K562 (cell line): ENCODE measurements around the gene ENTPD5. TPM values are rescaled to one million over a fixed set of nuclear protein-coding genes. Genes with fewer than 3 reads are reported as not detected.

ENCODE experiments used
- ATF3 ChIP-seq, 2 experiments: fragments of 450-650 bp in 1 of 2; sonication (generic) in 1 of 2; formaldehyde crosslinking in 1 of 2; IDR thresholded peaks in 1 of 2; conservative IDR thresholded peaks in 1 of 2; 2 replicates each; pipeline versions ENCODE4 v1.6.1 to v1.8.1; 2016 to 2023; ENCODE audit warnings: mild to moderate bottlenecking in 2 of 2, moderate library complexity in 2 of 2, inconsistent platforms in 1 of 2, missing genetic modification reagents in 1 of 2
- BMI1 ChIP-seq: fragments of 150-350 bp; IDR thresholded peaks from 2 replicates; pipeline ENCODE4 v1.6.1; 2014; ENCODE audit warnings: low read length
- CREB1 ChIP-seq, 2 experiments: sonication (generic) in 1 of 2; formaldehyde crosslinking in 1 of 2; IDR thresholded peaks; 2 replicates each; pipeline versions ENCODE4 v1.6.1 to v1.8.0; 2012 to 2022; ENCODE audit warnings: inconsistent platforms in 1 of 2, mild to moderate bottlenecking in 1 of 2, missing genetic modification reagents in 1 of 2, moderate library complexity in 1 of 2
- MTA2 ChIP-seq: fragments of 450-650 bp; IDR thresholded peaks from 2 replicates; pipeline ENCODE4 v1.6.1; 2016; ENCODE audit warnings: low read depth
- NFRKB ChIP-seq: fragments of 450-650 bp; IDR thresholded peaks from 2 replicates; pipeline ENCODE4 v1.6.1; 2016; ENCODE audit warnings: low read depth
- SAP30 ChIP-seq: fragments of 200-600 bp; sonication (generic); IDR thresholded peaks from 2 replicates; pipeline ENCODE4 v1.6.1; 2012; ENCODE audit warnings: borderline replicate concordance, low read depth, mild to moderate bottlenecking, moderate library complexity, low read length, control low read depth, inconsistent platforms; ENCODE audit not compliant: insufficient read depth, poor library complexity, severe bottlenecking
- SREBF1 ChIP-seq: fragments of 150-350 bp; IDR thresholded peaks from 2 replicates; pipeline ENCODE4 v1.6.1; 2014; ENCODE audit warnings: antibody characterized with exemption, low read depth, low read length, borderline replicate concordance
- polyA plus RNA-seq, 8 experiments: library from polyadenylated mRNA; depleted of rRNA in 4 of 8; stranded (reverse) in 5 of 8; unstranded in 3 of 8; fragments of >200 nt; fragmentation: Nextera tagmentation in 2 of 8; fragmentation: Illumina TruSeq in 1 of 8; extraction: Ambion mirVana in 2 of 8; extraction: Trizol in 1 of 8; gene quantifications; 2 replicates each; pipeline versions ENCODE4 v1.2.1 to v1.2.3, GENCODE V29; 2011 to 2014; ENCODE audit warnings: inconsistent platforms in 1 of 8, missing spikeins in 1 of 8
- total RNA-seq, 7 experiments: library from RNA; depleted of rRNA in 6 of 7; stranded (reverse); fragments of >200 nt in 6 of 7; fragmentation: Illumina TruSeq in 2 of 7; extraction: Trizol in 2 of 7; gene quantifications; 2 replicates each; pipeline versions ENCODE4 v1.2.1 to v1.2.3, GENCODE V29; 2011 to 2021; ENCODE audit warnings: low replicate concordance in 1 of 7
- TF ChIP-seq, protein P1 (sequence below): fragments of 450-650 bp; IDR thresholded peaks from 2 replicates; pipeline ENCODE4 v1.6.1; 2016; ENCODE audit warnings: mild to moderate bottlenecking, moderate library complexity
- TF ChIP-seq, protein P2 (sequence below): fragments of 250-450 bp; sonication (Bioruptor Pico); IDR thresholded peaks from 2 replicates; pipeline ENCODE4 v1.5.0; 2021; ENCODE audit warnings: mild to moderate bottlenecking, moderate library complexity

Gene ENTPD5
- total and polyA plus RNA-seq, 9 of the 15 experiments (the other 6 are each of a cell fraction or from before 2014, with no cell fraction given) = 2.7 to 15.3 (median 10.3) TPM

- no peak for TF ChIP-seq SREBF1
- no peak for TF ChIP-seq MTA2
- TF ChIP-seq ATF3 (IDR thresholded peaks at IDR 0.05) = no peak
- TF ChIP-seq ATF3 (CRISPR knock-in tag; conservative IDR thresholded peaks at IDR 0.05) = no peak
- no peak for TF ChIP-seq BMI1
- TF ChIP-seq SAP30 = peak; percentile 69
- TF ChIP-seq CREB1 (IDR thresholded peaks at IDR 0.05) = peak; percentile 69
- TF ChIP-seq CREB1 (CRISPR knock-in tag; IDR thresholded peaks at IDR 0.05) = peak; percentile 83
- TF ChIP-seq, protein P1, sequence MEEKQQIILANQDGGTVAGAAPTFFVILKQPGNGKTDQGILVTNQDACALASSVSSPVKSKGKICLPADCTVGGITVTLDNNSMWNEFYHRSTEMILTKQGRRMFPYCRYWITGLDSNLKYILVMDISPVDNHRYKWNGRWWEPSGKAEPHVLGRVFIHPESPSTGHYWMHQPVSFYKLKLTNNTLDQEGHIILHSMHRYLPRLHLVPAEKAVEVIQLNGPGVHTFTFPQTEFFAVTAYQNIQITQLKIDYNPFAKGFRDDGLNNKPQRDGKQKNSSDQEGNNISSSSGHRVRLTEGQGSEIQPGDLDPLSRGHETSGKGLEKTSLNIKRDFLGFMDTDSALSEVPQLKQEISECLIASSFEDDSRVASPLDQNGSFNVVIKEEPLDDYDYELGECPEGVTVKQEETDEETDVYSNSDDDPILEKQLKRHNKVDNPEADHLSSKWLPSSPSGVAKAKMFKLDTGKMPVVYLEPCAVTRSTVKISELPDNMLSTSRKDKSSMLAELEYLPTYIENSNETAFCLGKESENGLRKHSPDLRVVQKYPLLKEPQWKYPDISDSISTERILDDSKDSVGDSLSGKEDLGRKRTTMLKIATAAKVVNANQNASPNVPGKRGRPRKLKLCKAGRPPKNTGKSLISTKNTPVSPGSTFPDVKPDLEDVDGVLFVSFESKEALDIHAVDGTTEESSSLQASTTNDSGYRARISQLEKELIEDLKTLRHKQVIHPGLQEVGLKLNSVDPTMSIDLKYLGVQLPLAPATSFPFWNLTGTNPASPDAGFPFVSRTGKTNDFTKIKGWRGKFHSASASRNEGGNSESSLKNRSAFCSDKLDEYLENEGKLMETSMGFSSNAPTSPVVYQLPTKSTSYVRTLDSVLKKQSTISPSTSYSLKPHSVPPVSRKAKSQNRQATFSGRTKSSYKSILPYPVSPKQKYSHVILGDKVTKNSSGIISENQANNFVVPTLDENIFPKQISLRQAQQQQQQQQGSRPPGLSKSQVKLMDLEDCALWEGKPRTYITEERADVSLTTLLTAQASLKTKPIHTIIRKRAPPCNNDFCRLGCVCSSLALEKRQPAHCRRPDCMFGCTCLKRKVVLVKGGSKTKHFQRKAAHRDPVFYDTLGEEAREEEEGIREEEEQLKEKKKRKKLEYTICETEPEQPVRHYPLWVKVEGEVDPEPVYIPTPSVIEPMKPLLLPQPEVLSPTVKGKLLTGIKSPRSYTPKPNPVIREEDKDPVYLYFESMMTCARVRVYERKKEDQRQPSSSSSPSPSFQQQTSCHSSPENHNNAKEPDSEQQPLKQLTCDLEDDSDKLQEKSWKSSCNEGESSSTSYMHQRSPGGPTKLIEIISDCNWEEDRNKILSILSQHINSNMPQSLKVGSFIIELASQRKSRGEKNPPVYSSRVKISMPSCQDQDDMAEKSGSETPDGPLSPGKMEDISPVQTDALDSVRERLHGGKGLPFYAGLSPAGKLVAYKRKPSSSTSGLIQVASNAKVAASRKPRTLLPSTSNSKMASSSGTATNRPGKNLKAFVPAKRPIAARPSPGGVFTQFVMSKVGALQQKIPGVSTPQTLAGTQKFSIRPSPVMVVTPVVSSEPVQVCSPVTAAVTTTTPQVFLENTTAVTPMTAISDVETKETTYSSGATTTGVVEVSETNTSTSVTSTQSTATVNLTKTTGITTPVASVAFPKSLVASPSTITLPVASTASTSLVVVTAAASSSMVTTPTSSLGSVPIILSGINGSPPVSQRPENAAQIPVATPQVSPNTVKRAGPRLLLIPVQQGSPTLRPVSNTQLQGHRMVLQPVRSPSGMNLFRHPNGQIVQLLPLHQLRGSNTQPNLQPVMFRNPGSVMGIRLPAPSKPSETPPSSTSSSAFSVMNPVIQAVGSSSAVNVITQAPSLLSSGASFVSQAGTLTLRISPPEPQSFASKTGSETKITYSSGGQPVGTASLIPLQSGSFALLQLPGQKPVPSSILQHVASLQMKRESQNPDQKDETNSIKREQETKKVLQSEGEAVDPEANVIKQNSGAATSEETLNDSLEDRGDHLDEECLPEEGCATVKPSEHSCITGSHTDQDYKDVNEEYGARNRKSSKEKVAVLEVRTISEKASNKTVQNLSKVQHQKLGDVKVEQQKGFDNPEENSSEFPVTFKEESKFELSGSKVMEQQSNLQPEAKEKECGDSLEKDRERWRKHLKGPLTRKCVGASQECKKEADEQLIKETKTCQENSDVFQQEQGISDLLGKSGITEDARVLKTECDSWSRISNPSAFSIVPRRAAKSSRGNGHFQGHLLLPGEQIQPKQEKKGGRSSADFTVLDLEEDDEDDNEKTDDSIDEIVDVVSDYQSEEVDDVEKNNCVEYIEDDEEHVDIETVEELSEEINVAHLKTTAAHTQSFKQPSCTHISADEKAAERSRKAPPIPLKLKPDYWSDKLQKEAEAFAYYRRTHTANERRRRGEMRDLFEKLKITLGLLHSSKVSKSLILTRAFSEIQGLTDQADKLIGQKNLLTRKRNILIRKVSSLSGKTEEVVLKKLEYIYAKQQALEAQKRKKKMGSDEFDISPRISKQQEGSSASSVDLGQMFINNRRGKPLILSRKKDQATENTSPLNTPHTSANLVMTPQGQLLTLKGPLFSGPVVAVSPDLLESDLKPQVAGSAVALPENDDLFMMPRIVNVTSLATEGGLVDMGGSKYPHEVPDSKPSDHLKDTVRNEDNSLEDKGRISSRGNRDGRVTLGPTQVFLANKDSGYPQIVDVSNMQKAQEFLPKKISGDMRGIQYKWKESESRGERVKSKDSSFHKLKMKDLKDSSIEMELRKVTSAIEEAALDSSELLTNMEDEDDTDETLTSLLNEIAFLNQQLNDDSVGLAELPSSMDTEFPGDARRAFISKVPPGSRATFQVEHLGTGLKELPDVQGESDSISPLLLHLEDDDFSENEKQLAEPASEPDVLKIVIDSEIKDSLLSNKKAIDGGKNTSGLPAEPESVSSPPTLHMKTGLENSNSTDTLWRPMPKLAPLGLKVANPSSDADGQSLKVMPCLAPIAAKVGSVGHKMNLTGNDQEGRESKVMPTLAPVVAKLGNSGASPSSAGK = peak; percentile 68
- TF ChIP-seq NFRKB = no peak
- TF ChIP-seq, protein P2, sequence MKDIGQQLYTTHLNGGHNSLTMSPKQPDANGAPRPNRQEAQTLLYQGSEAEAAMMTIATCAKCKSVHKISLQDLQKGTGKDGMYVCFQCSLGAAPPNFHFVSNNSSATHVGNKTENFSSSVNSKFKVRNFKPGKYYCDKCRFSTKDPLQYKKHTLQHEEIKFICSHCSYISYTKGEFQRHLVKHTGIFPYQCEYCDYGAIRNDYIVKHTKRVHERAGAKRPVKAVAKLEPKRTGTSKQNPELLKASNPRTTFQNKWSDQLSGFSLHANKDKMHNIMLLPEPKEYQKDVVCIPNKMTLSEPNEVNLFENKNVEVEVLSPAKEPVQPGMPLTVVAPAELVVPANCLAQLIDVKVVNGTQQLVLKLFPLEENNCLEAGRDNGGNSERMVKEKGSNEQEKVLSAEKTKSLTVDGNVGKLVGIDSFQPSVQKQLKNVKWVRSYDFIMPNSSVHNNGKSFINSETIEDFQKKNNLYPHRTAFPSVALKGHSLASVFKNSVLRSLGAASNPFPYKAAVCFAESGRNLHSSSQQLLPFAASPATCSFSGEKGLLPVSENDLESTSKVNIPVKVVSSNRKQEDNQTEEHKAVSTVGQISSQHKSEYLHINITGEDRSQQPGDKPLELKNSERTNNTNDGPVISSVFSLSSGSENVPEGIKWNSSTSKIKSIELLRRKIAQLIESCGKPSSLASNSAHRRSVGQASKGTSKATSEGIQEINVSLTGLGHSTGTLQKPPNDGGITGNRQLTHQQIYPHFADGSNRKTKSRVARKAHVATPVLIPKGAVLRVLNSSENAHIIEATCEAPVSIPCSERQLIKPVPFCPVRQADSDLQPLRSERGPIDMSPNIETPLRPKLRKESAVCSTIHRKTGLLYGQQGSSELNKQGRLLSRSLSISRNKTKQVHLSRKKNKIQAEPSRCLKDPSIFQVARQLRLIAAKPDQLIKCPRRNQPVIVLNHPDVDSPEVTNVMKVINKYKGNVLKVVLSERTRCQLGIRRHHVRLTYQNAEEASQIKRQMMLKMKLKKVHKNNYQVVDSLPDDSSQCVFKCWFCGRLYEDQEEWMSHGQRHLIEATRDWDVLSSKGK (CRISPR knock-in tag) = no peak
Observed at GRCh38 chr14:73949752-73950734, 69.0 kb downstream of the ENTPD5 start, which contains the start of the genes COQ6 and FAM161B (continued).
